ENCODE data around the gene DISC1. TPM values are rescaled to one million over a fixed set of nuclear protein-coding genes. Genes with fewer than 3 reads are reported as not detected.

Gene DISC1
- total and polyA plus RNA-seq, 2 of the 13 experiments (the other 11 are each of a cell fraction or from before 2014, with no cell fraction given), result 4.2 to 4.6 TPM

DNA sequence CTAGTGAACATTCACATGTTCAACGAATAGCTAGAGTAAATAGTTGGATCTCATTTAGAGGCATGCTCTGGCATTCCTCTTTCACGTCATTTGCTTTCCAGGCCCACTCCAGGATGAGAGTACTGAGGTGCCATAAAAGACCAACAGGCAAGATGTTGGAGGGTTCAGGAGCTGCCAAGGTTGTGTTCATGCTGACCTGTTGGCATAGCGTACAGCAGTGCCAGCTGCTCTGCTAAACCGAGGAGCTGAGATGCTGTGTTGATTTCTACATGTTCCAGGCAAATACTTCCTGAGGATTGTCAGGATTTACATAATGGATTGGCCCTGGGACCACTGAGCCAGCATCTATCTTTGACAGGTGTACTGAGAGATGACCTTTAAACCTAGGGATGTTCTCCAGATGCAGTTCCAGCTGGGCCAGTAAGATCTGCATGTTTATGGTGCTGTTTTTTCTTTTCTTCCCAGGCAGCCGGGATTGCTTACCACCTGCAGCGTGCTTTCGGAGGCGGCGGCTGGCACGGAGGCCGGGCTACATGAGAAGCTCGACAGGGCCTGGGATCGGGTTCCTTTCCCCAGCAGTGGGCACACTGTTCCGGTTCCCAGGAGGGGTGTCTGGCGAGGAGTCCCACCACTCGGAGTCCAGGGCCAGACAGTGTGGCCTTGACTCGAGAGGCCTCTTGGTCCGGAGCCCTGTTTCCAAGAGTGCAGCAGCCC lies 66.9 kb downstream of the DISC1 start:
- in situ Hi-C loops (cut with HindIII; ENCODE audit: extremely low pct_ligation_motif_present, low pct_unique_long_range_greater_than_20kb), result no loop called here
- H3K36me3 ChIP-seq (replicated peaks in 1 of 2; ENCODE audit: control insufficient read depth in 1 of 2, insufficient read depth in 2 of 2, low read length in 2 of 2), result peaks cover 0 to 2% of the 10 kb centered on the region in 2 experiments; a peak in 1 of 5 replicates
- BruUV-seq (replicated peaks), result no TSS peak
- peaks cover 8% of the 10 kb centered on the region; the same call in 1 of the 2 replicates for H4K20me1 ChIP-seq (ENCODE audit: insufficient read depth, low read length)
- DNase-seq (ENCODE audit: low spot score) (no peak), FAIRE-seq (no peak), ATAC-seq (no peak)
- no peak overlapping the region for H3K4me3 ChIP-seq (replicated peaks in 1 of 3; ENCODE audit: insufficient read depth in 1 of 3, low read depth in 2 of 3, low read length in 3 of 3)
- no peak overlapping the region for H3K9ac ChIP-seq (ENCODE audit: insufficient read depth, low read depth, low read length)
- H3K79me2 ChIP-seq (ENCODE audit: insufficient read depth, low read length), result no peaks in the 10 kb centered on the region
- no peaks in the 10 kb centered on the region for H3K27me3 ChIP-seq (ENCODE audit: control insufficient read depth in 1 of 2, insufficient read depth in 2 of 2, low read length in 2 of 2)
- ChIA-PET POLR2A (no interaction called here), CTCF (ENCODE audit: low intra/inter-chr PET ratio, low total read pairs) (no interaction called here)
- 95% methylated on average over 15 of the region's 18 CpGs for WGBS (ENCODE audit: low lambda C conversion rate)
- H3K27ac ChIP-seq (ENCODE audit: extremely low read length, insufficient read depth, low read length), result no peak overlapping the region
- H3K4me2 ChIP-seq (ENCODE audit: low read depth, low read length), result no peak overlapping the region
- intact Hi-C loops (cut with micrococcal nuclease; ENCODE audit: unreplicated experiment), result no loop called here
- H3K4me1 ChIP-seq (ENCODE audit: insufficient read depth, low read length), result peaks cover 29% of the 10 kb centered on the region
- H3K9me3 ChIP-seq (ENCODE audit: low read length), result no peaks in the 10 kb centered on the region
- no peak for TF ChIP-seq JUND (CRISPR knock-in tag; IDR thresholded peaks at IDR 0.05)
- no peak for TF ChIP-seq EEA1 (CRISPR knock-in tag; IDR thresholded peaks at IDR 0.05; ENCODE audit: borderline replicate concordance)
- TF ChIP-seq NCOA5 (CRISPR knock-in tag; IDR thresholded peaks at IDR 0.05), result no peak
- H2AFZ ChIP-seq (ENCODE audit: low read length), result no peak overlapping the region

DNA sequence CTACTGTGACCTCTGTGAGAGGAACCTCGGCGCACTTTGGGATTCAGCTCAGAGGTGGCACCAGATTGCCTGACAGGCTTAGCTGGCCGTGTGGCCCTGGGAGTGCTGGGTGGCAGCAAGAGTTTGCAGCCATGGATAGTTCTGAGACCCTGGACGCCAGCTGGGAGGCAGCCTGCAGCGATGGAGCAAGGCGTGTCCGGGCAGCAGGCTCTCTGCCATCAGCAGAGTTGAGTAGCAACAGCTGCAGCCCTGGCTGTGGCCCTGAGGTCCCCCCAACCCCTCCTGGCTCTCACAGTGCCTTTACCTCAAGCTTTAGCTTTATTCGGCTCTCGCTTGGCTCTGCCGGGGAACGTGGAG lies 67.5 kb downstream of the DISC1 start:
- ATAC-seq (no peak), FAIRE-seq (no peak), DNase-seq (ENCODE audit: low spot score) (no peak)
- no TSS peak for BruUV-seq (replicated peaks)
- Histone ChIP-seq H3K9ac (ENCODE audit: insufficient read depth, low read depth, low read length) (no peak overlapping the region), H3K4me3 (replicated peaks in 1 of 3; ENCODE audit: insufficient read depth in 1 of 3, low read depth in 2 of 3, low read length in 3 of 3) (no peak overlapping the region), H3K36me3 (replicated peaks in 1 of 2; ENCODE audit: control insufficient read depth in 1 of 2, insufficient read depth in 2 of 2, low read length in 2 of 2) (peaks cover 0 to 2% of the 10 kb centered on the region in 2 experiments; a peak in 2 of 5 replicates), H3K4me2 (ENCODE audit: low read depth, low read length) (no peak overlapping the region), H3K4me1 (ENCODE audit: insufficient read depth, low read length) (peaks cover 27% of the 10 kb centered on the region), H3K27ac (ENCODE audit: extremely low read length, insufficient read depth, low read length) (no peak overlapping the region), H3K9me3 (ENCODE audit: low read length) (no peaks in the 10 kb centered on the region), H2AFZ (ENCODE audit: low read length) (no peak overlapping the region), H3K79me2 (ENCODE audit: insufficient read depth, low read length) (no peaks in the 10 kb centered on the region), H4K20me1 (ENCODE audit: insufficient read depth, low read length) (peaks cover 8% of the 10 kb centered on the region; the same call in 1 of the 2 replicates), H3K27me3 (ENCODE audit: control insufficient read depth in 1 of 2, insufficient read depth in 2 of 2, low read length in 2 of 2) (no peaks in the 10 kb centered on the region)
- intact Hi-C loops (cut with micrococcal nuclease; ENCODE audit: unreplicated experiment), result no loop called here
- ChIA-PET CTCF (ENCODE audit: low intra/inter-chr PET ratio, low total read pairs) (no interaction called here), POLR2A (no interaction called here)
- WGBS (ENCODE audit: low lambda C conversion rate), result 100% methylated on average over 7 of the region's 11 CpGs
- in situ Hi-C loops (cut with HindIII; ENCODE audit: extremely low pct_ligation_motif_present, low pct_unique_long_range_greater_than_20kb), result no loop called here
- TF ChIP-seq SOX6 (IDR thresholded peaks at IDR 0.05) (no peak), SOX6 (CRISPR knock-in tag; IDR thresholded peaks at IDR 0.05) (no peak), KLF11 (CRISPR knock-in tag; IDR thresholded peaks at IDR 0.05) (no peak), ZNF720 (CRISPR knock-in tag; IDR thresholded peaks at IDR 0.05) (no peak), FOXK2 (IDR thresholded peaks at IDR 0.05) (no peak), DNMT1 (CRISPR knock-in tag; IDR thresholded peaks at IDR 0.05) (no peak), FIP1L1 (IDR thresholded peaks at IDR 0.05; ENCODE audit: borderline replicate concordance, insufficient read depth, low read depth, low read length) (no peak), TFE3 (CRISPR knock-in tag; IDR thresholded peaks at IDR 0.05) (no peak), GLI4 (CRISPR knock-in tag; IDR thresholded peaks at IDR 0.05; ENCODE audit: borderline replicate concordance) (no peak), MED1 (CRISPR knock-in tag; IDR thresholded peaks at IDR 0.05) (no peak)
- TF ChIP-seq, protein P1, sequence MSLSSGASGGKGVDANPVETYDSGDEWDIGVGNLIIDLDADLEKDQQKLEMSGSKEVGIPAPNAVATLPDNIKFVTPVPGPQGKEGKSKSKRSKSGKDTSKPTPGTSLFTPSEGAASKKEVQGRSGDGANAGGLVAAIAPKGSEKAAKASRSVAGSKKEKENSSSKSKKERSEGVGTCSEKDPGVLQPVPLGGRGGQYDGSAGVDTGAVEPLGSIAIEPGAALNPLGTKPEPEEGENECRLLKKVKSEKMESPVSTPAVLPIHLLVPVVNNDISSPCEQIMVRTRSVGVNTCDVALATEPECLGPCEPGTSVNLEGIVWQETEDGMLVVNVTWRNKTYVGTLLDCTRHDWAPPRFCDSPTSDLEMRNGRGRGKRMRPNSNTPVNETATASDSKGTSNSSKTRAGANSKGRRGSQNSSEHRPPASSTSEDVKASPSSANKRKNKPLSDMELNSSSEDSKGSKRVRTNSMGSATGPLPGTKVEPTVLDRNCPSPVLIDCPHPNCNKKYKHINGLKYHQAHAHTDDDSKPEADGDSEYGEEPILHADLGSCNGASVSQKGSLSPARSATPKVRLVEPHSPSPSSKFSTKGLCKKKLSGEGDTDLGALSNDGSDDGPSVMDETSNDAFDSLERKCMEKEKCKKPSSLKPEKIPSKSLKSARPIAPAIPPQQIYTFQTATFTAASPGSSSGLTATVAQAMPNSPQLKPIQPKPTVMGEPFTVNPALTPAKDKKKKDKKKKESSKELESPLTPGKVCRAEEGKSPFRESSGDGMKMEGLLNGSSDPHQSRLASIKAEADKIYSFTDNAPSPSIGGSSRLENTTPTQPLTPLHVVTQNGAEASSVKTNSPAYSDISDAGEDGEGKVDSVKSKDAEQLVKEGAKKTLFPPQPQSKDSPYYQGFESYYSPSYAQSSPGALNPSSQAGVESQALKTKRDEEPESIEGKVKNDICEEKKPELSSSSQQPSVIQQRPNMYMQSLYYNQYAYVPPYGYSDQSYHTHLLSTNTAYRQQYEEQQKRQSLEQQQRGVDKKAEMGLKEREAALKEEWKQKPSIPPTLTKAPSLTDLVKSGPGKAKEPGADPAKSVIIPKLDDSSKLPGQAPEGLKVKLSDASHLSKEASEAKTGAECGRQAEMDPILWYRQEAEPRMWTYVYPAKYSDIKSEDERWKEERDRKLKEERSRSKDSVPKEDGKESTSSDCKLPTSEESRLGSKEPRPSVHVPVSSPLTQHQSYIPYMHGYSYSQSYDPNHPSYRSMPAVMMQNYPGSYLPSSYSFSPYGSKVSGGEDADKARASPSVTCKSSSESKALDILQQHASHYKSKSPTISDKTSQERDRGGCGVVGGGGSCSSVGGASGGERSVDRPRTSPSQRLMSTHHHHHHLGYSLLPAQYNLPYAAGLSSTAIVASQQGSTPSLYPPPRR (CRISPR knock-in tag; IDR thresholded peaks at IDR 0.05; ENCODE audit: borderline replicate concordance), result no peak
